ENCODE measurements around the gene PSMD12. TPM values are rescaled to one million over a fixed set of nuclear protein-coding genes. Genes with fewer than 3 reads are reported as not detected.
A peak's percentile ranks its signal among the peaks of the same experiment; 100 is the strongest.

PSMD12 gene
- total and polyA plus RNA-seq, 9 of the 15 experiments (the other 6 are each of a cell fraction or from before 2014, with no cell fraction given) = 36.6 to 150 (median 65.5) TPM

DNA sequence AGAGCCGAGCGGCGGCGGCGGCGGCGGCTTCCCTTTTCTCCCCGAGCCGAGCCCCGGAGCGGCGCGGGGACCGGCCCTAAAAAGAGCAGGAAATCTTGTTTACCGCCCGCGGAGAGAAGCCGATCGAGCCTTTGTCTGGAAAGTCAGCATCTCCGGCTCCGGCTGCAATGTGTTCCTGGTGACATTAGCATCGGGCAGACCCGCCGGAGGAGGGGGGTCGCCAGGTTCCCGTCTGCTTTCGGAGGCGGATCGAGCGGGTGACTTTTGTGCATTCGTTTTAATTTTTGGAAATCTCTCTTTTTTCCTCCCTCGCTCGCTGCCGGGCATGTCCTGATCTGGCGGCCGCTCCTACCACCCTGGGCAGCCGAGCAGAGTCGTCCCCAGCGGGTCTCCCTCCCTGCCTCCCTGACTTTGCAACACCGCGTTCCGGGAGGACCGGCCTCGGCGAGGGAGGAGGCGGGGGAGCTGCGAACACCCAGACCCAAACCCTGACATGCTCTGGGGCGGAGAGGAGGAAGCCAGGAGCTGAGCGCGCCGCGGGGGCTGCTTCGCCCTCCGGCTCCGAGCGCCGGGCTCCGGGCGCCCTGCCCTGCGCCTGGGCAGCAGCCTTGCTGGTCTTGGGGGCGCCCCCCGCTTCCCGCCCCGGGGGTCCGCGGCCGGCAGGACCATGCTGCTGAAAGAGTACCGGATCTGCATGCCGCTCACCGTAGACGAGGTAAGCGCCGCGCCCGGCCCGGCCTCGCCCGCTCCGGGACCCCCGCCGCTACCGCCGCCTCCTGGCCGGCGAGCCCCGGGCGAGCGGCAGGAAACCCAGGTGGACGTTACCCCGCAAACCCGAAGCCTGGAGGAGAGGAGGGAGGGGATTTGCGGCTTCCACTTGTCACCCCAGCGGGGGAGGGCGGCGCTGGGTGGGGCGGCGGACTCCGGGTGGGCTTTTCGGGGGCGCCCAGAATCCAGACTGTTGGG is 11.4 kb upstream of the PSMD12 start (continued):
- TF ChIP-seq, protein P1, sequence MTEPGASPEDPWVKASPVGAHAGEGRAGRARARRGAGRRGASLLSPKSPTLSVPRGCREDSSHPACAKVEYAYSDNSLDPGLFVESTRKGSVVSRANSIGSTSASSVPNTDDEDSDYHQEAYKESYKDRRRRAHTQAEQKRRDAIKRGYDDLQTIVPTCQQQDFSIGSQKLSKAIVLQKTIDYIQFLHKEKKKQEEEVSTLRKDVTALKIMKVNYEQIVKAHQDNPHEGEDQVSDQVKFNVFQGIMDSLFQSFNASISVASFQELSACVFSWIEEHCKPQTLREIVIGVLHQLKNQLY (CRISPR knock-in tag; conservative IDR thresholded peaks at IDR 0.05) = no peak
- TF ChIP-seq, protein P2, sequence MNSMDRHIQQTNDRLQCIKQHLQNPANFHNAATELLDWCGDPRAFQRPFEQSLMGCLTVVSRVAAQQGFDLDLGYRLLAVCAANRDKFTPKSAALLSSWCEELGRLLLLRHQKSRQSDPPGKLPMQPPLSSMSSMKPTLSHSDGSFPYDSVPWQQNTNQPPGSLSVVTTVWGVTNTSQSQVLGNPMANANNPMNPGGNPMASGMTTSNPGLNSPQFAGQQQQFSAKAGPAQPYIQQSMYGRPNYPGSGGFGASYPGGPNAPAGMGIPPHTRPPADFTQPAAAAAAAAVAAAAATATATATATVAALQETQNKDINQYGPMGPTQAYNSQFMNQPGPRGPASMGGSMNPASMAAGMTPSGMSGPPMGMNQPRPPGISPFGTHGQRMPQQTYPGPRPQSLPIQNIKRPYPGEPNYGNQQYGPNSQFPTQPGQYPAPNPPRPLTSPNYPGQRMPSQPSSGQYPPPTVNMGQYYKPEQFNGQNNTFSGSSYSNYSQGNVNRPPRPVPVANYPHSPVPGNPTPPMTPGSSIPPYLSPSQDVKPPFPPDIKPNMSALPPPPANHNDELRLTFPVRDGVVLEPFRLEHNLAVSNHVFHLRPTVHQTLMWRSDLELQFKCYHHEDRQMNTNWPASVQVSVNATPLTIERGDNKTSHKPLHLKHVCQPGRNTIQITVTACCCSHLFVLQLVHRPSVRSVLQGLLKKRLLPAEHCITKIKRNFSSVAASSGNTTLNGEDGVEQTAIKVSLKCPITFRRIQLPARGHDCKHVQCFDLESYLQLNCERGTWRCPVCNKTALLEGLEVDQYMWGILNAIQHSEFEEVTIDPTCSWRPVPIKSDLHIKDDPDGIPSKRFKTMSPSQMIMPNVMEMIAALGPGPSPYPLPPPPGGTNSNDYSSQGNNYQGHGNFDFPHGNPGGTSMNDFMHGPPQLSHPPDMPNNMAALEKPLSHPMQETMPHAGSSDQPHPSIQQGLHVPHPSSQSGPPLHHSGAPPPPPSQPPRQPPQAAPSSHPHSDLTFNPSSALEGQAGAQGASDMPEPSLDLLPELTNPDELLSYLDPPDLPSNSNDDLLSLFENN (IDR thresholded peaks at IDR 0.05; ENCODE audit: low read depth in 2 of 2, low read length in 2 of 2) = no peak
- no peak for TF ChIP-seq CBFB (CRISPR knock-in tag; IDR thresholded peaks at IDR 0.05)
- peak; percentile 23; the same call in 1 of the 2 replicates for TF ChIP-seq PHF8 (IDR thresholded peaks at IDR 0.05; ENCODE audit: borderline replicate concordance, low read length)
- TF ChIP-seq TAF1 (IDR thresholded peaks at IDR 0.05; ENCODE audit: control insufficient read depth, extremely low read depth, insufficient read depth, low read length, severe bottlenecking) = peak; percentile 5
- peak; percentile 48; the same call in 1 of the 2 replicates for TF ChIP-seq ZNF12 (CRISPR knock-in tag; IDR thresholded peaks at IDR 0.05)
- TF ChIP-seq MYBL2 (IDR thresholded peaks at IDR 0.05; ENCODE audit: low read depth) = no peak
- no peak for TF ChIP-seq MYBL2 (CRISPR knock-in tag; IDR thresholded peaks at IDR 0.05; ENCODE audit: borderline replicate concordance)
- TF ChIP-seq, protein P3, sequence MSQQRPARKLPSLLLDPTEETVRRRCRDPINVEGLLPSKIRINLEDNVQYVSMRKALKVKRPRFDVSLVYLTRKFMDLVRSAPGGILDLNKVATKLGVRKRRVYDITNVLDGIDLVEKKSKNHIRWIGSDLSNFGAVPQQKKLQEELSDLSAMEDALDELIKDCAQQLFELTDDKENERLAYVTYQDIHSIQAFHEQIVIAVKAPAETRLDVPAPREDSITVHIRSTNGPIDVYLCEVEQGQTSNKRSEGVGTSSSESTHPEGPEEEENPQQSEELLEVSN (IDR thresholded peaks at IDR 0.05; ENCODE audit: borderline replicate concordance in 1 of 2, extremely low read depth in 1 of 2, insufficient read depth in 1 of 2, insufficient read length in 1 of 2, low read depth in 1 of 2, low read length in 1 of 2, poor library complexity in 1 of 2, severe bottlenecking in 1 of 2) = peak; percentile 35 to 36
- no peak for TF ChIP-seq MYC (IDR thresholded peaks at IDR 0.05; ENCODE audit: low read depth, low read length)
- TF ChIP-seq MYC (CRISPR knock-in tag; IDR thresholded peaks at IDR 0.05; ENCODE audit: borderline replicate concordance, low read depth) = no peak
- peak in 1 of 2 experiments; percentile 8; a peak in 1 of 4 replicates for TF ChIP-seq RAD21 (CRISPR knock-in tag; conservative IDR thresholded peaks at IDR 0.05 in 1 of 2, IDR thresholded peaks at IDR 0.05 in 1 of 2)
- TF ChIP-seq CCNT2 (IDR thresholded peaks at IDR 0.05; ENCODE audit: borderline replicate concordance, extremely low read depth, insufficient read length, low read depth, low read length) = peak; percentile 10
- TF ChIP-seq ETV5 (CRISPR knock-in tag; IDR thresholded peaks at IDR 0.05; ENCODE audit: low read depth) = no peak

Data from K562 (cell line).